ENCODE data around the gene ZFAND3. TPM values are rescaled to one million over a fixed set of nuclear protein-coding genes. Genes with fewer than 3 reads are reported as not detected.

The ZFAND3 gene
- total and polyA plus RNA-seq, 2 of the 4 experiments (the other 2 are of a cell fraction), result 10.9 to 26.7 TPM

DNA sequence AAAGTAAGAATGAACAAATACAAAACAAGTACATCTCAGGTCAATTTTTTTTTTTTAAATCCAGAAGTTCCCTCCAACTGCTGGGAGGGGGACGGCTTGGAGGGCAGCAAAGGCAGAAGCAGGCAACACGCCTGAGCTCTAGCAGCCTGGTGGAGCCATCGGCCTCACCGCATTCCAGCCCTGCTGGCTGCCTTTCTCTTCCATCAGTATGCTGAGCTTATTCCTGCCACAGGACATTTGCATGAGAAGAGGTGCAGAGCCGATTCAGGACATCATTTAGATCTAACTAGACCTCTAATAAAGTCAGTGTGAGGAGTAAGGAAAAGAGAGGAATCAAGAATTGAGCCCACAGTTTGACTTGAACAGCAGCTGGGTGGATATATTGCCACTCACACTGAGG, 318.8 kb downstream of the ZFAND3 start:
- WGBS, 2 experiments (ENCODE audit: extremely low coverage in 2 of 2, insufficient read length in 1 of 2), result no CpG with 5 or more reads among the region's 5 CpGs
- peaks cover 57% of the 10 kb centered on the region for H4K20me1 ChIP-seq (ENCODE audit: insufficient read depth, low read length)
- H3K23ac ChIP-seq (ENCODE audit: low read depth, low read length), result no peak overlapping the region
- H3K9me3 ChIP-seq (ENCODE audit: control insufficient read depth, insufficient read depth, low read length), result no peaks in the 10 kb centered on the region
- no peak overlapping the region for H3K27ac ChIP-seq (ENCODE audit: insufficient read depth, low read length)
- H3K18ac ChIP-seq (ENCODE audit: low read depth, low read length), result no peak overlapping the region
- peaks cover 32% of the 10 kb centered on the region for H3K9me1 ChIP-seq (ENCODE audit: insufficient read depth, low read length)
- in situ Hi-C loops (cut with MboI; ENCODE audit: low sequenced_read_pairs), result no loop called here
- H4K5ac ChIP-seq (ENCODE audit: low read depth, low read length), result no peak overlapping the region
- ChIA-PET POLR2A (ENCODE audit: unreplicated experiment) (no interaction called here), CTCF (no interaction called here)
- H2AFZ ChIP-seq (replicated peaks; ENCODE audit: low read length, poor library complexity), result no peak overlapping the region
- H2BK20ac ChIP-seq (ENCODE audit: low read depth, low read length), result no peak overlapping the region
- intact Hi-C loops (cut with micrococcal nuclease), result no loop called here
- TF ChIP-seq MAFK (IDR thresholded peaks at IDR 0.05; ENCODE audit: low read depth, low read length) (no peak), BHLHE40 (IDR thresholded peaks at IDR 0.05; ENCODE audit: low read depth, low read length) (no peak), RFX5 (IDR thresholded peaks at IDR 0.05; ENCODE audit: low read depth, low read length) (no peak), MAZ (IDR thresholded peaks at IDR 0.05; ENCODE audit: borderline replicate concordance, low read depth, low read length) (no peak), FOS (IDR thresholded peaks at IDR 0.05; ENCODE audit: low read depth, low read length) (no peak), MXI1 (IDR thresholded peaks at IDR 0.05; ENCODE audit: borderline replicate concordance, low read depth, low read length) (no peak), CEBPB (IDR thresholded peaks at IDR 0.05; ENCODE audit: low read depth, low read length) (no peak), RCOR1 (IDR thresholded peaks at IDR 0.05; ENCODE audit: insufficient replicate concordance, low read length) (no peak), CHD1 (IDR thresholded peaks at IDR 0.05; ENCODE audit: low read depth, low read length) (no peak), SMC3 (IDR thresholded peaks at IDR 0.05; ENCODE audit: low read depth, low read length) (no peak)
- TF ChIP-seq, protein P1, sequence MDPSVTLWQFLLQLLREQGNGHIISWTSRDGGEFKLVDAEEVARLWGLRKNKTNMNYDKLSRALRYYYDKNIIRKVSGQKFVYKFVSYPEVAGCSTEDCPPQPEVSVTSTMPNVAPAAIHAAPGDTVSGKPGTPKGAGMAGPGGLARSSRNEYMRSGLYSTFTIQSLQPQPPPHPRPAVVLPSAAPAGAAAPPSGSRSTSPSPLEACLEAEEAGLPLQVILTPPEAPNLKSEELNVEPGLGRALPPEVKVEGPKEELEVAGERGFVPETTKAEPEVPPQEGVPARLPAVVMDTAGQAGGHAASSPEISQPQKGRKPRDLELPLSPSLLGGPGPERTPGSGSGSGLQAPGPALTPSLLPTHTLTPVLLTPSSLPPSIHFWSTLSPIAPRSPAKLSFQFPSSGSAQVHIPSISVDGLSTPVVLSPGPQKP (IDR thresholded peaks at IDR 0.05; ENCODE audit: borderline replicate concordance, low read depth, low read length), result no peak
- TF ChIP-seq, protein P2, sequence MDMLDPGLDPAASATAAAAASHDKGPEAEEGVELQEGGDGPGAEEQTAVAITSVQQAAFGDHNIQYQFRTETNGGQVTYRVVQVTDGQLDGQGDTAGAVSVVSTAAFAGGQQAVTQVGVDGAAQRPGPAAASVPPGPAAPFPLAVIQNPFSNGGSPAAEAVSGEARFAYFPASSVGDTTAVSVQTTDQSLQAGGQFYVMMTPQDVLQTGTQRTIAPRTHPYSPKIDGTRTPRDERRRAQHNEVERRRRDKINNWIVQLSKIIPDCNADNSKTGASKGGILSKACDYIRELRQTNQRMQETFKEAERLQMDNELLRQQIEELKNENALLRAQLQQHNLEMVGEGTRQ (IDR thresholded peaks at IDR 0.05; ENCODE audit: low read depth, low read length), result no peak
- TF ChIP-seq, protein P3, sequence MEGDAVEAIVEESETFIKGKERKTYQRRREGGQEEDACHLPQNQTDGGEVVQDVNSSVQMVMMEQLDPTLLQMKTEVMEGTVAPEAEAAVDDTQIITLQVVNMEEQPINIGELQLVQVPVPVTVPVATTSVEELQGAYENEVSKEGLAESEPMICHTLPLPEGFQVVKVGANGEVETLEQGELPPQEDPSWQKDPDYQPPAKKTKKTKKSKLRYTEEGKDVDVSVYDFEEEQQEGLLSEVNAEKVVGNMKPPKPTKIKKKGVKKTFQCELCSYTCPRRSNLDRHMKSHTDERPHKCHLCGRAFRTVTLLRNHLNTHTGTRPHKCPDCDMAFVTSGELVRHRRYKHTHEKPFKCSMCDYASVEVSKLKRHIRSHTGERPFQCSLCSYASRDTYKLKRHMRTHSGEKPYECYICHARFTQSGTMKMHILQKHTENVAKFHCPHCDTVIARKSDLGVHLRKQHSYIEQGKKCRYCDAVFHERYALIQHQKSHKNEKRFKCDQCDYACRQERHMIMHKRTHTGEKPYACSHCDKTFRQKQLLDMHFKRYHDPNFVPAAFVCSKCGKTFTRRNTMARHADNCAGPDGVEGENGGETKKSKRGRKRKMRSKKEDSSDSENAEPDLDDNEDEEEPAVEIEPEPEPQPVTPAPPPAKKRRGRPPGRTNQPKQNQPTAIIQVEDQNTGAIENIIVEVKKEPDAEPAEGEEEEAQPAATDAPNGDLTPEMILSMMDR (conservative IDR thresholded peaks at IDR 0.05; ENCODE audit: low read depth, low read length), result no peak
- H3K27me3 ChIP-seq (ENCODE audit: control insufficient read depth, insufficient read depth, low read length), result no peaks in the 10 kb centered on the region
- H3K36me3 ChIP-seq (ENCODE audit: control insufficient read depth, insufficient read depth, low read length), result peaks cover 7% of the 10 kb centered on the region; the same call in 1 of the 2 replicates
- H3K56ac ChIP-seq (ENCODE audit: extremely low read depth, insufficient read depth, low read length), result no peak overlapping the region
- no peak overlapping the region for H3K14ac ChIP-seq (replicated peaks; ENCODE audit: low read depth, low read length)
- H2BK15ac ChIP-seq (ENCODE audit: low read depth, low read length), result no peak overlapping the region
- ATAC-seq (ENCODE audit: low read depth) (no peak), DNase-seq (no peak)
- H3K4me2 ChIP-seq (ENCODE audit: low read depth, low read length), result no peak overlapping the region
- no peak overlapping the region for H3K4ac ChIP-seq (ENCODE audit: low read depth, low read length)
- H3K79me1 ChIP-seq (ENCODE audit: low read depth in 1 of 2, low read length in 2 of 2), result peaks cover 53 to 87% of the 10 kb centered on the region in 2 experiments
- no peak overlapping the region for H3K9ac ChIP-seq (ENCODE audit: low read depth, low read length)
- BruUV-seq (replicated peaks), result no TSS peak
- no peak overlapping the region for H2AK9ac ChIP-seq (replicated peaks; ENCODE audit: low read depth, low read length, poor library complexity)
- no peak overlapping the region for H4K91ac ChIP-seq (ENCODE audit: insufficient read depth, low read depth, low read length)
- no peak overlapping the region for H4K8ac ChIP-seq (ENCODE audit: low read depth in 2 of 2, low read length in 2 of 2)
- no peak overlapping the region for H2AK5ac ChIP-seq (ENCODE audit: low read depth, low read length)
- H3K4me3 ChIP-seq (ENCODE audit: insufficient read depth, low read depth, low read length), result no peak overlapping the region
- H3K4me1 ChIP-seq (ENCODE audit: control insufficient read depth, insufficient read depth, low read length), result no peaks in the 10 kb centered on the region; the same call in none of the 2 replicates
- H2BK120ac ChIP-seq (ENCODE audit: low read depth, low read length), result no peak overlapping the region
- dilution Hi-C loops (cut with HindIII; ENCODE audit: low sequenced_read_pairs, unreplicated experiment), result no loop called here
- H2BK5ac ChIP-seq (ENCODE audit: low read depth, low read length, poor library complexity, severe bottlenecking), result no peak overlapping the region

All from IMR-90 (cell line).